ENCODE data around the gene ACAA2.
"Not testable (repeated sequence)": the region's sequence is repeated elsewhere in the genome, so short reads cannot be mapped to it uniquely, and the experiment has no call there.

Gene ACAA2

GRCh38 chr18:49844903-49845302, 31.6 kb upstream of the ACAA2 start:
- no peak for DNase-seq (ENCODE audit: low spot score)

- no peak for DNase-seq (ENCODE audit: low spot score)
Observed at GRCh38 chr18:49843778-49844625, 30.7 kb upstream of the ACAA2 start.

- DNase-seq (ENCODE audit: low spot score), result no peak
Observed at GRCh38 chr18:49843131-49843530, 29.8 kb upstream of the ACAA2 start.

DNA sequence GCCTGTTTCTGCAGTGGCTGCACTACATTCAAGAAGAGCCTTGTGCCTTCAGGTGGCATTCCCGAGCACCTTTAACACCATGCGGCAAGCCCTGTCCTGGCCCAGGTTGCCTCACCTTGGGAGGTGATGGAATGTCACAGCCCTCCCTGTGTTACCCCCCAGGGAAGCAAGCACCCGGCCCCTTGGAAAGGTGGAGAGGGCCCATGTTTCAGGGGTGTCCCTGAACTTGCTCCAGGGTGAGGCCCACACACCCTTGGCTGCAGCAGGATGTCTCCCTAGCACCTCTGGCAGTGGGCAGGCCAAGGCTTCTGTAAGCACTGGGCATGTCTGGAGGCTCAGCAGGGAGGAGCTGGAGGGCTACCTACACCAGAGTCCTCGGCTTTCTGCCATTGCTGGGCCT, 29.3 kb upstream of the ACAA2 start:
- no peak for DNase-seq (ENCODE audit: low spot score)

- no peak for DNase-seq (ENCODE audit: low spot score)
Observed at GRCh38 chr18:49841236-49842217, 28.2 kb upstream of the ACAA2 start.

DNA sequence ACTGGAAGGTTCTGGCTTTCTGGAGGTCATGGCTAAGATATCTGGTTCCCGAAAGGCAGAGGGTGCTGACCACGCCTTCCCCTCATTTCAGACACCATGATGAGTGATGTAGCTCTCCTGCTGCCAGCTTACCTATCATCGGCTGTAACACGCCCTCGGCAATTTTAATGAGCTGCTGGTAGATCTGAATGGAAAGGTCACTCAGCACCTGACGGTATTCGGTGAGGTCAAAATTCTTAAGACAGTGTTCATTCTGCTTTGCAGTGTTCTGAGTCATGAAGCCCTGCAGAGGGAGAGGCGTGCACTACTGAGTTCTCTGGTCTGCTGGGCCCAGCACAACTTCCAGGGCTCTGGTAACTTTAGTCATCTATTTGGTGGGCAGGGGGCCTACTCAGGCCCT, 25.7 kb upstream of the ACAA2 start:
- peak; percentile 31 for DNase-seq (ENCODE audit: low spot score)

- no peak for DNase-seq (ENCODE audit: low spot score)
Observed at GRCh38 chr18:49838381-49838780, 25.0 kb upstream of the ACAA2 start.

DNA sequence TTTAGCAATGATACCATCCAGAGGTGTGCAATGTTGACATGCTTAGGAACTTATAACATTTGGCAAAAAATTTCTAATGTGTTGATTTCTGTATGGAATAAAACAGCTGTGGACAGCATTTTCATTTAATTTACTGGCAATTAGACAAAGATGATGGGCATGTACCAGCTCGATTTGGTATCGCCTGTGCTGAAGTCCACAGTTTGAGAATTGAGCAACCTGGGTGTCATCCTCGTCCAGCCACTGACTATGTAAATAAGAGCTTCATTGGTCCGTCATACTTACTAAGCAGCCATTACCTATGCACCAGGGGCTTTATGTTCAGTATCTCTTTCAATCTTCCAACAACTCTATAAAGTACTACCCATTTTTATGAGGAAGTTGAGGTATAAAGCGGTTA, 24.6 kb upstream of the ACAA2 start:
- no peak for DNase-seq (ENCODE audit: low spot score)

GRCh38 chr18:49837316-49837835, 24.0 kb upstream of the ACAA2 start:
- not testable (repeated sequence) for DNase-seq (ENCODE audit: low spot score)

- no peak for DNase-seq (ENCODE audit: low spot score)
Observed at GRCh38 chr18:49835405-49835804, 22.1 kb upstream of the ACAA2 start.

- DNase-seq (ENCODE audit: low spot score), result no peak
Observed at GRCh38 chr18:49834258-49834657, 20.9 kb upstream of the ACAA2 start.

DNA sequence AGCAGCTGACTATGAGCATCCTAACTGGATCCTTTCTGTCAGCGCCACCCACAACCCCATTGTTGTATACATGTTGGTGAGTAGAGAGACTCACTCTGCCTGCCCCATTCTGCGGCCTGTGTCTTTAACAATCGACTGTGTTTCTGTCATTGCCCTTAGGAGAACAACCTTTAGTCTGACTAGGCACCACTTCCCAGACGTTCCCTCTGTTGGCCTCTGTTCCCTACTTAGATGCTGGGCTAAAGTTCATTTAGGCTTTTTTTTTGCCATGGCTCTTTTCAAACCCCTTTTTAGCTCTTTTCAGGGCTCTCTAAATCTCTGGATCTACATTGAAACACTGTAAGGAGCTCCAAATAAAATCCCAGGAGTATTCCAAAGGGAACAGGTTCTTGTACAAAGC, 20.5 kb upstream of the ACAA2 start:
- DNase-seq (ENCODE audit: low spot score), result no peak

GRCh38 chr18:49832221-49832647, 18.9 kb upstream of the ACAA2 start:
- no peak for DNase-seq (ENCODE audit: low spot score)

DNA sequence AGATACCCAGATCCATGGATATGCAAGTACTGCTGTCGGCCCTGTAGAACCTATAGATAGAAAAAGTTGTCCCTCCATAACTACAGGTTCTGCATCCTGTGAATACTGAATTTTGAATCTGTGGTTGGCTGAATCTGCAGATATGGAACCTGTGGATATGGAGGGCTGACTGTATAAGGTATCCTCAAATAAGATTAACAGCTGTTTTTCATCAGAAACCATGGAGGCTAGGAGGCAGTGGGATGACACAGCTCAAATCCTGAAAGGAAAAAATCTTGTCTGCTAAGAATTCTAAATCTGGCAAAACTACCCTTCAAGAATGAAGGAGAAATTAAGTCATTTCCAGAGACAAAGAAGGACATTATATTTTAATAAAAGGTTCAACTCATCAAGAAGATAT, 14.7 kb upstream of the ACAA2 start:
- DNase-seq (ENCODE audit: low spot score), result no peak

- no peak for DNase-seq (ENCODE audit: low spot score)
Observed at GRCh38 chr18:49819823-49820671, 6.7 kb upstream of the ACAA2 start.

DNA sequence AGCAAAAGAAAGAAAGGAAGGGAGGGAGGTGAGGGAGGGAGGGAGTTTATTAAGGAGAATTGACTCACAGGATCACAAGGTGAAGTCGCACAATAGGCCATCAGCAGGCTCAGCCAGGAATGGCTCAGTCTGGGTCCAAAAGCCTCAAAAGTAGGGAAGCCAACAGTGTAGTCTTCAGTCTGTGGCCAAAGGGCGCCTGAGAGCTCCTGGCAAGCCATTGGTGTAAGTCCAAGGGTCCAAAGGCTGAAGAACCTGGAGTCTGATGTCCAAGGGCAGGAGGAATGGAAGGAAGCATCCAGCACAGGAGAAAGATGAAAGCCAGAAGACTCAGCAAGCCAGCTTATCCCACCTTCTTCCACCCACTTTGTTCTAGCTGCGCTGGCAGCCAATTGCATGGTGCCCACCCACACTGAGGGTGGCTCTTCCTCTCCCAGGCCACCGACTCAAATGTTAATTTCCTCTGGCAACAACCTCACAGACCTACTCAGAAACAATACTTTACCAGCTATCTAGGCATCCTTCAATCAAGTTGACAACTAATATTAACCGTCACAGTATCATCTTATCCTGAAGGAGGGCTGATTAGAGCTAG, 5.8 kb upstream of the ACAA2 start:
- DNase-seq (ENCODE audit: low spot score), result no peak

DNA sequence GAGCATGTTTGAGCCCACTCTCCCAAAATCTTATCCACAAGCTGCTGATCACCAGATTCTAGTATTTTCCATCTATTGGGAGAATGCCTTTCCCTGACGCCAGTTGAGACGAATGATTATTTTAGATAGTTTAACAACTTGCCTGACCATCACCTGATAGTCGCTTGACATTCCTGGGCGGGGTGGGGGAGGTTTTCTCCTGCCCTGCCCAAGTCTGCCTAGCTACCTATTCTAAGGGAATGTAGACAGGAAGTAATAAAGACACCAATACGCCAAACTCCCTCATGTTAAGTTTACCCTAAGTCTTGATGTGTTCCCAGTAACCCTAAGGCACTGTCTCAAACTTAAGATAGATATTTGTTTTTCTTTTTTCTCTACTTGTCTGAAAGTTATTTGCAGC, 4.6 kb upstream of the ACAA2 start:
- DNase-seq (ENCODE audit: low spot score), result no peak

- DNase-seq (ENCODE audit: low spot score), result no peak
Observed at GRCh38 chr18:49815927-49816326, 2.6 kb upstream of the ACAA2 start.

DNA sequence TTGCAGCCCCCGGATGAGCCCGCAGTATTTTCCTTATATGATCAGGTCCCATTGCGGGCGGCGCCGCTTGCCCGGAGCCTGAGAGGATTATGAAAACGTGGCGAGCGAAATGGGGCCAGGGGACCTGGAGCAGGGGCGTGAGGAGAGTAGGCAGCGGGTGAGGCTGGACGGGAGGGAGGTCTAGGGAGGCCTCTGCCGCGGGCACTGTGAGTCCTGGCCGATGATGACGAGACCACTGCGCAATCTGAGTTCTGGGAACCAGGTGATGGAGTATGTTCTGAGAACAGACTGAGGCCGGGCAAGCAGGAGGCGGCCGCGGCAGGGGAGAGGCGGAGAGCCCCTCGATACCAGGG, 790 bp upstream of the ACAA2 start:
- peak; percentile 41 for DNase-seq (ENCODE audit: low spot score)

- peak; percentile 35 for DNase-seq (ENCODE audit: low spot score)
Observed at GRCh38 chr18:49813069-49813318, 339 bp downstream of the ACAA2 start.

DNA sequence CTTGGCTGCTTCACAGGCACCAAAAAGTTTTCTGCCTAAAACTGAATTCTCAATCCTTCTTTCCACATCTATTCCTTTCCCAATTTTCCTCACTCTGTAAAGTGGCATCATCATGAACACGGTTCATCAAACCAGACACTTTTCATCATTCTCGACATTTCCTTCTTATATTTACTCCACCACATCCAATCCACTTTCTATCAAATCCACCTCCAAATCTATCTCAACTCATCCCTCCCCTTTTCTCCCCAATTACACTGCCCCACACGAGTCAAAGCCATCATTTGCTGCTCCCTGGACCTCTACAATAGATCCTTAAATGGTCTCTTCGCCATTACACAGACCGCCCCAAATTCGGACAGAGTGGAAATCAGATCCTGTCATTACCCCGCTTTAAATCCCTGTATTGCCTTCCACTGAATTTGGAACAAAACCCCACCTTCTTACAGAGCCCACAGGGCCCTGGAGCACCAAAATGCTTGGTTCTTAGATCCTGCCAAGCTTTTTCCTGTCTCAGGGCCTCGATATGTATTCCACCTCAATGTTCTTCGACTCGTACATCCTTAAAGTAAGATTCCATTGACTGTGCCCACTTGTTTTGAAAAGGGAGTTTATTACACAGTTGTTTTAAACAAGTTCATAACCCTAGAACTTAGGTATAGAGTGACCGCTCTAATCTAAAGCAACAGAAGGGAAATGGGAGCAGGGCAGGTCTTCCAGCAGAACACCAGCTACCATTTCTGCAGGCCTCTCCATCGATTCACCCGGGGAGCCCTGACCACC, 856 bp downstream of the ACAA2 start:
- DNase-seq (ENCODE audit: low spot score), result no peak

Data from AG08396 (cell line).